CD4-positive, alpha-beta T cell (primary cell): ENCODE results near the gene MT2A. TPM values are rescaled to one million over a fixed set of nuclear protein-coding genes. Genes with fewer than 3 reads are reported as not detected.

Experiments used
- ATAC-seq: fragments of 200-7000 bp; cut with Tn5 transposase; one replicate; pipeline ENCODE4 v1.10.0; 2022; ENCODE audit warnings: mild to moderate bottlenecking; ENCODE audit not compliant: poor library complexity
- CTCF ChIA-PET: fragments of 350-600 bp; sonication (Branson Sonifier 250); formaldehyde crosslinking; loops from one replicate; lab custom pipeline; 2021; ENCODE audit warnings: antibody characterized with exemption, inconsistent platforms; lab: Charles Lee
- POLR2A ChIA-PET: fragments of 350-600 bp; sonication (Branson Sonifier 250); formaldehyde crosslinking; loops from one replicate; lab custom pipeline; 2021; ENCODE audit warnings: antibody characterized with exemption, inconsistent platforms; lab: Charles Lee
- DNase-seq, 14 experiments: peaks; one replicate each; pipeline ENCODE4 v3.0.0-alpha.2; 2013 to 2020; ENCODE audit warnings: mixed read lengths in 2 of 14
- H3K27ac ChIP-seq, 2 donors: one replicate each; pipeline versions ENCODE4 v1.5.1 to v1.7.0; 2013; ENCODE audit warnings: low read length in 2 of 2, low read depth in 1 of 2, mild to moderate bottlenecking in 1 of 2
- H3K27me3 ChIP-seq, 2 experiments: 1 replicate in 1 of 2; 2 replicates in 1 of 2; pipeline versions ENCODE4 v1.6.1 to v1.7.0; 2013; ENCODE audit warnings: low read length in 2 of 2, control low read depth in 1 of 2, mild to moderate bottlenecking in 1 of 2, moderate library complexity in 1 of 2; ENCODE audit not compliant: insufficient read depth in 2 of 2, control insufficient read depth in 1 of 2
- H3K36me3 ChIP-seq: one replicate; pipeline ENCODE4 v1.6.1; 2013; ENCODE audit warnings: low read length, control low read depth; ENCODE audit not compliant: insufficient read depth
- H3K4me1 ChIP-seq: one replicate; pipeline ENCODE4 v1.6.1; 2013; ENCODE audit warnings: low read length, control low read depth; ENCODE audit not compliant: insufficient read depth
- H3K4me3 ChIP-seq: one replicate; pipeline ENCODE4 v1.5.1; 2013; ENCODE audit warnings: mild to moderate bottlenecking, low read length, moderate library complexity
- H3K9me3 ChIP-seq, 2 experiments: 1 replicate in 1 of 2; 2 replicates in 1 of 2; pipeline versions ENCODE4 v1.6.1 to v1.7.0; 2013; ENCODE audit warnings: low read length in 2 of 2, mild to moderate bottlenecking in 2 of 2, control low read depth in 1 of 2, moderate library complexity in 1 of 2; ENCODE audit not compliant: control insufficient read depth in 1 of 2, insufficient read depth in 1 of 2
- H3K27ac Mint-ChIP-seq: one replicate; pipeline ENCODE4 v1.8.0; 2020; ENCODE audit warnings: mixed read lengths
- H3K27me3 Mint-ChIP-seq: one replicate; pipeline ENCODE4 v1.8.0; 2021; ENCODE audit warnings: mixed read lengths
- H3K36me3 Mint-ChIP-seq: one replicate; pipeline ENCODE4 v1.8.0; 2021; ENCODE audit warnings: low read depth, mixed read lengths
- H3K4me1 Mint-ChIP-seq: one replicate; pipeline ENCODE4 v1.8.0; 2021; ENCODE audit warnings: low read depth, mixed read lengths
- H3K4me3 Mint-ChIP-seq: one replicate; pipeline ENCODE4 v1.8.0; 2020; ENCODE audit warnings: mild to moderate bottlenecking, mixed read lengths
- H3K9me3 Mint-ChIP-seq: one replicate; pipeline ENCODE4 v1.8.0; 2020; ENCODE audit warnings: mixed read lengths
- CTCF ChIP-seq: fragments of 200-600 bp; IDR thresholded peaks from one replicate; pipeline ENCODE4 v1.8.0; 2022; ENCODE audit warnings: antibody characterized with exemption, mild to moderate bottlenecking
- intact Hi-C, 2 experiments: fragments of 100-400 bp; cut with DNase I in 1 of 2; cut with micrococcal nuclease in 1 of 2; formaldehyde crosslinking; loops; one replicate each; pipeline versions ENCODE4 v1.15.1 to v1.9.0; 2023 to 2025; cut with DNase I, micrococcal nuclease
- total RNA-seq, 174 experiments: library from RNA in 2 of 174; stranded (reverse) in 2 of 174; gene quantifications; one replicate each; pipeline ENCODE4 v1.2.3 and lab custom pipeline; 2021 to 2026

MT2A gene
- total RNA-seq, 2 experiments from 2014 or later = 47.1 to 50.8 TPM

GRCh38 chr16:56649820-56650219, 41.4 kb downstream of the MT2A start:
- peaks cover 0 to 5% of the 10 kb centered on the region in 2 experiments for H3K9me3 ChIP-seq
- H3K4me3 ChIP-seq = no peak overlapping the region
- H3K27ac Mint-ChIP-seq = no peak overlapping the region
- H3K36me3 Mint-ChIP-seq = no peaks in the 10 kb centered on the region
- H3K27me3 ChIP-seq = peaks cover 5 to 18% of the 10 kb centered on the region in 2 experiments
- no peak overlapping the region for H3K4me3 Mint-ChIP-seq
- H3K9me3 Mint-ChIP-seq = no peaks in the 10 kb centered on the region
- CTCF ChIA-PET = no interaction called here
- H3K4me1 ChIP-seq = no peaks in the 10 kb centered on the region
- H3K27me3 Mint-ChIP-seq = peaks cover 48% of the 10 kb centered on the region
- H3K27ac ChIP-seq = no peak overlapping the region
- no peaks in the 10 kb centered on the region for H3K36me3 ChIP-seq
- POLR2A ChIA-PET = no interaction called here
- TF ChIP-seq CTCF = no peak
- no peak for DNase-seq
- intact Hi-C loops = no loop called here
- no peaks in the 10 kb centered on the region for H3K4me1 Mint-ChIP-seq
- no peak for ATAC-seq

GRCh38 chr16:56651586-56651985, 43.2 kb downstream of the MT2A start, which contains the start of gene MT1B:
MT1B (plus strand) TSS chr16:56651886; CDS start chr16:56651954, 68 bp downstream.
- ChIA-PET CTCF (no interaction called here), POLR2A (no interaction called here)
- Mint-ChIP-seq H3K4me3 (no peak within 1 kb of the TSS), H3K27me3 (peaks cover 48% of the 10 kb centered on the region), H3K9me3 (no peaks in the 10 kb centered on the region), H3K36me3 (no peaks in the 10 kb centered on the region), H3K27ac (no peak within 1 kb of the TSS), H3K4me1 (no peaks in the 10 kb centered on the region)
- H3K4me1 ChIP-seq = no peaks in the 10 kb centered on the region
- no peak within 1 kb of the TSS for H3K4me3 ChIP-seq
- H3K36me3 ChIP-seq = no peaks in the 10 kb centered on the region
- TF ChIP-seq CTCF = no peak
- intact Hi-C loops = no loop called here
- no peak within 1 kb of the TSS for H3K27ac ChIP-seq
- H3K9me3 ChIP-seq = peaks cover 0 to 5% of the 10 kb centered on the region in 2 experiments
- peaks cover 5 to 18% of the 10 kb centered on the region in 2 experiments for H3K27me3 ChIP-seq
- ATAC-seq (no peak), DNase-seq (no peak)

- Histone ChIP-seq H3K9me3 (peaks cover 0 to 4% of the 10 kb centered on the region in 2 experiments), H3K36me3 (no peaks in the 10 kb centered on the region), H3K27me3 (peaks cover 4 to 18% of the 10 kb centered on the region in 2 experiments), H3K4me1 (peaks cover 5% of the 10 kb centered on the region), H3K4me3 (no peak overlapping the region), H3K27ac (no peak overlapping the region)
- H3K4me3 Mint-ChIP-seq = no peak overlapping the region
- H3K36me3 Mint-ChIP-seq = no peaks in the 10 kb centered on the region
- POLR2A ChIA-PET = no interaction called here
- CTCF ChIA-PET = no interaction called here
- no peak overlapping the region for H3K27ac Mint-ChIP-seq
- no peaks in the 10 kb centered on the region for H3K9me3 Mint-ChIP-seq
- ATAC-seq = no peak
- no peak for DNase-seq
- intact Hi-C loops = no loop called here
- no peak for TF ChIP-seq CTCF
- no peaks in the 10 kb centered on the region for H3K4me1 Mint-ChIP-seq
- H3K27me3 Mint-ChIP-seq = peaks cover 40% of the 10 kb centered on the region
Observed at GRCh38 chr16:56652600-56652999, 44.2 kb downstream of the MT2A start.
